Vagina (tissue), 2 donors: Measurements from ENCODE around the gene ZNF79.

ENCODE experiments used
- CTCF ChIP-seq, 3 experiments: fragments of 450-650 bp in 2 of 3; fragments of 200-600 bp in 1 of 3; sonication (generic) in 1 of 3; IDR thresholded peaks; one replicate each; pipeline ENCODE4 v1.5.1; 2017 to 2019; ENCODE audit warnings: antibody characterized with exemption in 3 of 3, mild to moderate bottlenecking in 2 of 3, moderate library complexity in 2 of 3
- POLR2A ChIP-seq, 2 donors: fragments of 450-650 bp; IDR thresholded peaks; one replicate each; pipeline ENCODE4 v1.6.1; 2017; ENCODE audit warnings: antibody characterized with exemption in 2 of 2, mild to moderate bottlenecking in 2 of 2, moderate library complexity in 2 of 2
- POLR2AphosphoS5 ChIP-seq, 2 donors: sonication (generic); formaldehyde crosslinking; IDR thresholded peaks; one replicate each; pipeline ENCODE4 v1.9.0; 2017; ENCODE audit warnings: antibody characterized with exemption in 2 of 2, mild to moderate bottlenecking in 2 of 2, low read depth in 1 of 2; ENCODE audit not compliant: insufficient read depth in 1 of 2

DNA sequence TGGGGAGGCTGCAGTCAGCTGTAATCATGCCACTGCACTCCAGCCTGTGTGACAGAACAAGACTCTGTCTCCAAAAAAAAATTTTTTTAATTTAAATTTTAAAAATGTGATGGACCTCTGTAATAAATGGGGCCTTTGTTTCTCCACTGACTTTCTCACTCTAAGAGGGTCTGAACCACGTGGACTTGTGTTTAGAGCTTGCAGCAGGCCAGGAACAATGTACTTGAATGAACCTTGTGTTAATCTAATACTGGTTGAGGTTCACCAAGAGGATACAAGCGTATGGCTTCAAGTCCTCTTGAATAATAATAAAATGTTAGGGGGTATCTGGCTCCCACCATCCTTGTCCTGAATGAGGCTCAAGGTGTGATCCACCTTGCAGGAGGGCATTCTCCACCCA lies 41.6 kb upstream of the ZNF79 start:
- no peak for TF ChIP-seq CTCF (IDR thresholded peaks at IDR 0.05)
- no peak for TF ChIP-seq POLR2A (IDR thresholded peaks at IDR 0.05)
- TF ChIP-seq POLR2AphosphoS5 (IDR thresholded peaks at IDR 0.05; ENCODE audit: insufficient read depth in 1 of 2, low read depth in 1 of 2): no peak
